Embryonic facial prominence (tissue), 1 donor: Measurements from ENCODE around the gene CACNA1C.

Source experiments
- DNase-seq: peaks from one replicate; pipeline ENCODE4 v3.0.0-alpha.2; 2016; ENCODE audit errors: extremely low spot score

The CACNA1C gene

DNA sequence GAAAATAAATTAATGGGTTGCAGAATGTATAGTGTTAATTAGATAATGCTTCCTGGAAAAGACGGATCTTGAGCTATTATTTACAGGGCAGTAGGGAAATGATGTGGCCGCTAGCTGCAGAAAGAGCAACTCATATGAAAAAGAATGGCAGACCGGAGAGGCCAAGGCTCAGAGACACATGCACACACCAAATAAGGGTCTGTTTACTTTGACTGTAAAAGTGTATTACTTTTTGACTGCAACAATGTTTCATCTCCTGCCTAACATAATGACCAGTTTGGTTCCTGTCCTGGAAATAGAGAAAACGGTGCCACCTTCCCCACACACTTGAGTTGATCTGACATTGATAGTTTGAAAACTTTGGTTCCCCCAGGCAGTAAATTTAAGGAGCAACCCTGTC, 290.9 kb downstream of the CACNA1C start:
- DNase-seq: no peak

DNA sequence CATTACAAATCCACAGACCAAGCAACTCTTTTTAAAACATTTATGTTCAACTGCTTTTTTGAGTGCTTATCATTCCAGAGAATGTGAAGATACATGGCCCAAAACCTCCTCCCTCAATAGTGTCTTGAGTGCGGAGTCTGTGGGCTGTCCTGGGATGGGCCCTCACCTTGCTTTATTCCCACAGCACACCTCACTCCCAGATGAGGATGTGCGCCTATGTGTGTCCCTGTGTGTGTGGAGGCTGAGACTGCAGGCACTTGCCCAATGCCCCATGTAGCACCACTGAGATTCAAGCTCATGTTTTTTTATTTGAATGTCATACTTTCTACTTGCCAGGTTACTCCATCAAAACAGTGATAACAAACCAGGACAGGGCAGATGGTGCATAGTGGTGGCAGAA, 291.7 kb downstream of the CACNA1C start:
- no peak for DNase-seq

DNA sequence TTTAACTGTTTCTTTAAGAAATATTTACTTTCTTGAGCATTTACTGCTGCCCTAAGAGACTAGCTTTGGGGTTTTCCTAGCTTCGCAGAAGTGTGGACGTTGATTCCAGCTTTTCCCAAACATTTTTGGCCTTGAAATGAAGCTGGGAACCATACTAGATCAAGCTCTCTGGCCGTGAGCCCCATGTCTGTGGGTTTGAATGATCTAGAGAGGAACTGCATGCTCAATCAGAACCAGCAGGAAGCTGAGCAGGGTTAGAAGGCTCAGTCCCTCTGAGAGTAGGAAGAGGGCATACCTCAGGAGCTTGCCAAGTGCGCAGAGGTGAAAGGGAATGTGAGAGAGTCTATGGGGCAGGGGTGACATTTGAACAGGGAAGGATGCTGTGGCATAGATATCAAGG, 292.1 kb downstream of the CACNA1C start:
- no peak for DNase-seq

DNA sequence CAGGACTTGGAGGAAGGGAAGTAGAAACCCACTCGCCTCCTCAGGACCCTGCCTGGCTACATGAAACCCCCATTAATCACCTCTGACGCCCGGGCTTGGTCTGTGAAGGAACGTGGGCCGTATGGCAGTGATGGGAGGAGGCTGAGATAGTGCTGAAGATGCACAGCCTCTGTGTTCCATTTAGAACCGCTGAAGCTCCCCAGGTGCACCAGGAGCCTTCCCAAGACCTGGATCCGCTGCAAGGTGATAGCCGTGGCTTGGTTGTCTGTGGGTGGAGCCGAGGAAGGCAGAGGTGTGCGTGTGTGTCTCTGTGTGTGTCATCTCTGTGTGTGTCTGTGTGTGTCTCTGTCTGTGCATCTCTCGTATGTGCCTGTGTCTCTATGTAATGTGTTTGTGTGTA, 293.1 kb downstream of the CACNA1C start:
- no peak for DNase-seq

DNA sequence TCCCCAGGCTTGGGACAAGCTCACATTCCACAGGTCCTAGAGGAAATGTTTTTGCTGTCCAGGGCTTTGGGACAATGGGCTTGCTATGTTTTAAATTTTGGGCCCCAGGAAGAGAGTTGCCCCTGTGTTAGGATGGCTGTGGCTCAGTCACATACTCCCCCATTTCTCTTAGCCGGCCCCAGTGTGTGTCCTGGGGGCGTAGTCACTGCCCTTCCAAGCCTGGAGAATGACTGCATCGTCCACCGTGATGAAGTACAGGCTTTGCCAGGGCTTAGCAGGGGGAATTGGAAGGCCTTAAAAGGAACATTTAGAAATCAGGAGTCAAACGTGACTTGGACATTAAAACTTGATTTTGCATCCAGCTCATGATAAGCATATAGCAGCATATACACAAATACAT, 293.6 kb downstream of the CACNA1C start:
- no peak for DNase-seq

DNA sequence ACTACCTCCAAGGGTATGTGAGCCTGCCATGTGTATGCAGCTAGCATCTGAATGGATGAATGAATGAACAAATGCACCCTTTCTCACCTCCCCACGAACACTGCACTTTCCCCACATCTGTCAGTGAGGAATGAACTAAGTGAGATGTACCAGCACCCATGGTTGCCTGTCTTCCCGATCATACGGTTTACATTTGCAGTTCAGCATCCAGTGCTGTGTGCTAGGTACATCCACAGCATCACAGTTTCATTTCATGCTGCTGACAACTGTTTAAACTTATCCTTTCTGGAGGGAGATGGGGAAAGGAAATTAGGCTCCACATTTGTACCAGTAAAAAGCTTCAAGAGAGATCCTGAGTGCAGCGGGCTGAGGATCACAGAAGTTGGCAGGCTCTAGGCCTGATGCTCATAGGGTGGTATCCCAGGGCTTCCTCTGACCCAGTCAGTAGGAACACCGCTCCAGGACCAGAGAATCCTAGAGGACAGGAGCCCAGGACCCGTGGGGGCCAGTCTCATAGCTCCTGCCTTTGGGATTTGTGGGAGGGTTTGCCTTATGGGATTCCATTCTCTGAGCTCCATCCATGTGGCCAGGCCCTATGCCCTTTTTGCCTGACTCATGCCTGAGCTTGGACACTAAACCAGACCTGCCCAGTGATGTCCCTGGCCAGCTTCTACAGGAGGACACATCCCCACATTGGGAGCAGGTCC, 294.5 kb downstream of the CACNA1C start:
- no peak for DNase-seq

DNA sequence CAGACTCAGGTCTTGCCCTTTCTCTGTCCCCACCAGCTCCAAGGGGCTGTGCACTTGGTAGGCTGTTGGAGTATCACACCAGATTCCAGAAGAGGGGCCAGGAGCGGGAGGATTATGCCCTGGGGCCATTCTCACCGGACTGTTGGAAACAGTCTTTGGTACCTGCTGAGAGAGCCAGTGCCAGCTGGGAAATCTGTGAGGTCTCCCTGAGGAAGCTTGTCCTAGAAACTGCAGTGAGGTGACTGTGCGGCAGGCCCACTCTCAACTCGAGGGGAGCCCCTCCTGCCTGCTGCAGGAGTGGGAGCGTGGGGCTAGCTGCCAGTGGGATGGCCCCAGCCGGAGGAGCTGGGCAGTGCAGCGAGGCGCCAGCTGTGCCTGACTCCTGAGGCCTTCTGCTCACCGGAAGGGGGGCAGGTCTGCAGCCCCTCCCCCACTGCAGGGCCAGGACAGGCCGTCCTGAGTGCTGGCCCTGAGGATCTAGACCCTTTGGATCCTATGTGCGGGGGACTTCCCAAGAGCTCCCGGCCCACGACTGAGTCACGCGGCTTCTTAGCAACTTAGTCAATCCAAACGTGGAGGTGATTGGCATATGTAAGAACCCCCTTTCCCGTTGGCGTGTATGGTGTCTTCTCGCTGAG, 295.2 kb downstream of the CACNA1C start:
- DNase-seq: no peak

DNA sequence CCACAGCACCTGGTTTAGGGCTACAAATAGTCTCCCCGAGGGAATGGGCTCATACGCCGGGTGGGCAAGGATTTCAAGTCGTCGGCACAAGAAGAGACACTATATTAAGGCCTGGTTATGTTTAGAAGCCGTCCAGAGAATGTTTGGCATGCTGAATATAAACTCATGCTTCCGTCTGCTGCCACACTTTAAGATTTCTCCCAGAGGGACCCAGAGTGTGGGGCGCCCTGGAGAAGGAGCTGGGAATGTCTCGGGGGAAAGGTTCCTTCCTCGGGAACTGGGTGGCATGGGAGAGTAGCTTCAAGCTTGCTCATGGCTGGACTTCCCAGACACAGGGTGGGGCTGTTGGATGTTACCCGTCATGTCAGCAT, 295.7 kb downstream of the CACNA1C start:
- DNase-seq: no peak

DNA sequence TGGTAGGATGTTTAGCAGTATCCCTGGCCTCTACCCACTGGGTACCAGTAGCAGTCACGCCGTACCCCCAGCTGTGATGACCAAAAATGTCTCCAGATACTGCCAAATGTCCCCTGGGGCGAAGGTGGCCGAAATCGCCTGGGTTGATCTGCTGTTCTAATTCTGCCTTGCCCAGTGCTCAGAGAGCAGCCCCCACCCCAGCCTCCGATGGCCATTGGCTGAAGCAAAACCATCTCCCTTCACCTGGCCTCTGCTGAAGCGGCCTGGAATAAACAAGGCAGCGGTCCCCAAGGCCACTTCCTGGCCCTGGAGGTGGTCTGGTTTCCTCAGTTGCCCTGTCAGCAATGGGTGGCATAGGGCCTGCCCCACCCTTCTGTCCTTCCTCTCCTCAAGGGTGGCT, 298.4 kb downstream of the CACNA1C start:
- no peak for DNase-seq

DNA sequence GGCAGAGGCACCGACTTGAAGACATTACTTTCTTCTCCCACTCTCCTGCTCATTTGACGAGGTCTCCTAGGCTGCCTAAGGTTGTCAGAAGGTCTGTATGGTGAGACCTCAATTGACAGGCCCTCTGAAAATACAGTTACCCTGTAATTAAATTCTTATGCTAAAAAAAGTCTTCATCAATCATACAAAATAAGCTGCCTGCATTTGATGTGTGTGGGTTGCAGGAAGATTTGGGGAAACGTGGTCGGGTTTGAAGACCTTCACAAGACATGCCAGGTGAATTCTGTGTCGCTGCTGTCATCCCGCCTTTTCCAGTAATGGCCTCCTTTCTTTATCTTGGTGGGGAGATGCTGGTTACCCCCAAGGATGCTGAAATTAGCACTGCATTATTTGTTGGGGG, 299.4 kb downstream of the CACNA1C start:
- DNase-seq: no peak

DNA sequence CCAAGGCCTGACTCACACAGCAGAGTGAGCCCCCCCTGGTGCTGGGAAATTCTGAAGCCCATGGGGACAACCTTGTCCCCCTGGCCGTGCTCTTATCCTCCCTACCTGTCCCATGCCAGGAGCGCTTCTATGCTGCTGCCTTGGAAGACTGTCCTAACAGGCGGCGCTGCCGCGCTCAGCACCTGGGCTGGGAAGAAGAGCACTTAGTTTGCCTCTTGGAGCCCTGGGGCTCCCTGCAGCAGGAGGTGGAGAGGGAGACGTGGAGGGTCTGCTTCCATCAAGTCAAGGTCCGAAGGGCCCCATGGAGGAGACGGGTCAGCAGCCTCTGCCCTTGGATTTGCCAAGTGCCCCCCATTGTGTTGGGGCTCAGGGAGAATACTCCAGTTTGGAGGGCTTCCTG, 300.5 kb downstream of the CACNA1C start:
- no peak for DNase-seq

DNA sequence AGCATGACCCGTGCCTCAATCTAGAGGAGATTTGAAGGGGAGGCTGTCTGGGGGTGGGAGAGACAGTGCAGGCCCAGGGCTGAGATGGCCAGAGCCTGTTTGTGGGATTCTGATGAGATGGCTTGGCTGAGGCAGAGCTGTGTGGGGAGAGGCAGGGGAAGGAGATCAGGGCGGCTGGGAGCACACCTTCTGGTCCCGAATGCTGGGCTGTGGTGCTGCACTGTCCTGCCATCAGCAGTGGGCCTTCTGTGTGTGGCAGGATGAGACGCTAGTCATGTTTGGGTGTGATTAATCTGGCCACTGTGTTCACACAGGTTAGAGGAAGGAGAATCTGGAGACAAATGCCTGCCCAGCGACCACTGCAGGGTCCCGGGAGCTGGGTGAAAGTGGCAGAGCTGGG, 300.9 kb downstream of the CACNA1C start:
- DNase-seq: no peak

DNA sequence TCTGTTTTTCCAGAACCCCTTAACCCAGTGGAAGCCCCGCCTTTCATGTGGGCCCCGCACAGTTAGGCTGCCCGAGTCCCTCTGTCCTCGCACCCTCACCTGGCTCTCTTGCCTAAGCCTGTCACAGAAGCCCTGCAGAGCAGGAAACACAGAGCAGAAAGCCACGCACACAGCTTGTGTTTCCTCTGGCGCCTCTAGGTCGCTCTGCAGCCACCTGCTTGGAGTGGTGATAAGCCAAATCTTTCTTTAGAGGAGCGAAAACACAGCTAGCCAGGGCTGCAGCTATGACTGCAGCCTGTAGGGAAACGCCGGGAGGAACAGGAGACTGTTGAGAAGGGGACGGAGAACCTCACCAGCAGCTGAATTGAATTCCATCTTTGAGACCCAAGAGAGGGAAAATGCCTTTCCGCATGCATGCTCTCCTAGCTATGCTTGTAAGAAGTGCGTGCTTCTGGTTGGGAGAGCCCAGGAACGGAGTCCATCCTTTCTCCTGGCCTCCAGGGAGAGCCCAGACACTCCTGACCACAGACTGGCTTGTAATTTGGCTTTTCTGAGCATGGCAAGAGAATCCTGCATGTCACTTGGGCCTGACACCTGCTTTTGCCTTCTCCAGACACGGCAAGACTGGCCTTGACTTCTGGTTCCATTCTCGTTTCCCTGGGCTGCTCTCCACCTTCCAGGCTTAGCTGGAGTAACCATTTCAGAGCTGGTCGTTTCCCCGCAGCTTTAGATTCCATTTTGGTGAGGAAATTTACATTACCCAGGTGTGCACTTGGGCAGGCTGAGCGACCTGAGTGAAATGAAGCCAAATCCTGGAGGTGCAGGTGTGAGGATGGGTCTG, 301.6 kb downstream of the CACNA1C start:
- DNase-seq: no peak

DNA sequence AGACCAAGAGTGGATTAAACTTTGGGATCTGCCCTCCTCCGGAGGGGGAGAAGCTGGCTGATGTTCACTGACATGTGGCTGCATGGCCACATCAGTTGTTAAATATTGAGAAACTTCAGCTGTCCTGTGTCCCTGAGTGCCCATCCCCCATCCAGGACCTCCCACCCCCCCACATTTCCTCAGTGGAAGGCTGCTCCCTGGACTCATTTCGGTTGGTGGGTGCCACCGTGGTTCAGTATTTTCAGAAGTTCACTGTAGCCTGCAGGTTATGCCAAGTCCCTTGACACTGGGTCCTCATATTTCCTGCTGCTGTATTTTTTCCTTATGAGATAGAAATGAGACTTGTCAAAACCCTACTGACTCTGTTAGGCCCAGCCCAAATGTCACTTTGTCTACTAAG, 302.4 kb downstream of the CACNA1C start:
- no peak for DNase-seq

DNA sequence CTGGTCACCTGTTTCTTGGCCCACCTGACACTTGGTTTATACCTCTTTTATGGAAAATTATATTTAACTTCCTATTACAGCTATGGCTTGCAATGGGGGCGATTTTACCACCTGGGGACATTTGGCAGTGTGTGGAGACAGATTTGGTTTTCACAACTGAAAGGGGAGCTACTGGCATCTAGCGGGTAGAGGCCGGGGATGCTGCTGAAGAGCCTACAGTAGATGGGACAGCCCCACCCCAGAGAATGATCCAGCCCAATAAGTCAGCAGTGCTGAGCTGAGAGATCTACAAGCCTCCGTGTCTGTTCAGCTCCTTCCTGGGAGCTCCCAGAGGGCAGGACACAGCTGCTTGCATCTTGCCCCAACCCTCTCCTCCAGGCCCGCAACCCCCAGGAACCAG, 302.8 kb downstream of the CACNA1C start:
- DNase-seq: no peak

DNA sequence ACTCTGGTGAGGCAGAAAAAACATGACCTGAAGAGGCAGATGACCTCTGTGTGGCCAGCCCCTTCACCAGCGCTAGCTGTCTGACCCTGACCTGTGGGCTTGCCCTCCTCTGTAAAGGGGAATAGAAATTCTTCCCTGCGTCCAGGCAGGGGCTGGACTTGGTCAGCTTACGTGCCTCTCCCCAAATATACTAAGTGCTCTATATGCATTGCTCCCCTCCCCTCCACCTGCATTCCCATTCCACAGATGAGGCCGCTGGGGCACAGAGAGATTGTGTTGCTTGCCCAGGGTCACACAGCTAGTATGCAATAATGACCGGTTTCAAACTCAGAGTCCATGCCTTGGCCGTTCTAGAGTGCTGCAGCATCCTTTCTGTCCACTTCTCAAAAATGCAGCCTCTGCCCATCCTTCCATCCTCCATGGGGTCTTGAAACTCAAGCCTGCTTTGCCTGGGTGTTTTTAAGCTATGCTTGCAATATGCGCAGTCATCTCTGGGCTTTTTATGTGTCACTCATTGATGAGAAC, 303.9 kb downstream of the CACNA1C start:
- DNase-seq: no peak

DNA sequence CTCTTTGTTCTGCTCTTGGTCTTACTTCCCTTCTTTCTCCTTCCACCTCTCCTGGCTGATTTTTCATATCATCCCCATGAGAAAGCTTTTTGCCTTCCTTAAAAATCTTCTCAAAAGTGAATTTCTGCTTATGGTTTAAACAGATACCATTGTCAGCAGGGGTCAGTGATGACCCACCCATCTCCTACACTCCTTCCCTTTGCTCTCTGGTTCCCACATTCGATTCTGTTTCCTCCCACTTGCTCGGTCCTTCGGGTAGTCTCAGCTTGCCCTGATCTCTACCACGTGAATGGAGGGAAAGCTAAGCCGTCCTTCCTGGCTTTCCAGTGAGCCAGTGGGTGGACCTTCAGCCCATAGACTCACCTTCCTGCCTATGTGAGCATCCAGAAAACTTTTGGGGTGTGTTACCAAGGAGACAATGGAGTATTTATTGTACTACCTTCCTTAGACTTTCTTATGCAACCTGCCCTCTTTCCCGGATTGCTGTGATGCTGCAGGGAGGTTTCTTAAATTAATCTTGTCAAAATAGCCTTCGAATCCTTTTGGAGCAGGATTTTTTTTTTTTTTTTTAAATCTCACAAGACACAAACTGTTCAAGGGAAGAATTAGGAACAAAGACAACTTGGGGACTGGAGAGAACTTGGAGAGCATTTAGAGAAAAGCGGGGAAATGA, 306.3 kb downstream of the CACNA1C start:
- no peak for DNase-seq

DNA sequence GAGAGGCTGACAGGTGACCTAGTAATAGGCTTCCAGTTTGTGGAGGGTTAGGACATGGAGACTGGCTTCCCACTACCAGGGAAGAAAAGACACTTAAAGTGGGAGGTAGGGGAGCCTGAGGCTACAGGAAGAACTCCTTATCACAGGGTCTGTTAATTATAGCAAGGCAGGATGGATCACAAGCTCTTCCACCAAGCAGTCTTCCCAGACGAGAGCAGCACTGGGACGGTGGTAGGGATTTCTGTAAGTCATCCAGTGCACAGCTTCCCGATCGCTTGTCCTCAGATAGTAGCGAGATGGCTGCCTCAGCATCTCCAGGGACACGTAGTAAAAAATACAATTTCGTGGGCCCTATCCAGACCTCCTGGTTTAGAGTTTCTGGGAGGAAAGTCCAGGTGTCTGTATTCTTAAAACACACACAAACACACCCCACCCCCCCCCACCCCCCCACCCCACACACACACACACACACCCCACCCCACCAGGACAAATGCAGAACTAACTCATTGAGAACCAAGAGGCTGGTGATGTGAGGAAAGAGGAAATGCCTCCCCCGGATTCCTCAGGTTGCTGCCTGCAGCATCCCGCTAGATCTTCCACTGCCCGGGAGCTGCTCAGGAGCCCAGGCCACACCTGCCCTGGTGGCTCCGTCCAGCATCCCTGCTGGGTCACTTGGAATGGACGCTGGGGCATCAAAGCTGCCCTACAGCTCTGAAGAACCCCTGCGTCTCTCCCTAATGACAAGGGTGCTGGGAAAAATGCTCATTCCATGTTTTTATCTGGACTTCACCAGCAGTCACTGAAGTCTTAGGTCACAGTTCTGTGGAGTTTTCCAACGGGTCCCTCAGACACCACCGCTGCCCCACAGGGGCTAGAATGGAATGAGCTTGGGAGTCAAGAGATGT, 307.2 kb downstream of the CACNA1C start:
- DNase-seq: no peak

DNA sequence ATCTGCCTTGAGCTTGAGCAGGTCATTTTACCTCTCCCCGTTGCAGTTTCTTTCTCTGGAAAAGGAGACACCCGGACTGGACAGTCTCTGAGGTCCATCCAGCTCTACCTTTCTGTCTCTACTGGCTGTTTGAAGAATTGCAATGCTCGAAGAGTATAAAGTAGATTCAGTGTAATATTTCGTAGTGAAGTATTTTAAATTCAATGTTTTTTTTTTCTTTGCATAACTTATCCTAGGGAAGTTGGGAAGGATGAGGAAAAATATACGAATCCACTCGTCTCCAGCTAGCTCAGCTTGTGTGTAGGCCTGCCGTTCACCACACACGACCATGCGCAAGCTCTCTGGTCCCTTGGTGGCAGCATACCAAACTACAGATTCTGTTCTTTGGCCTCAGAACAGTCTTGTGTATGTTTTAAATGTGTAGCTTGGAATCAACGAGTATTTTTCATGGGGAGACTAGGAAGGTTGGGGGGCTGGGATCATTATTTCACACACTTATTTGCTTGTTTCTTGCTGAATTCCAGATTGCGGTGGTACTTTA, 307.9 kb downstream of the CACNA1C start:
- DNase-seq: no peak

DNA sequence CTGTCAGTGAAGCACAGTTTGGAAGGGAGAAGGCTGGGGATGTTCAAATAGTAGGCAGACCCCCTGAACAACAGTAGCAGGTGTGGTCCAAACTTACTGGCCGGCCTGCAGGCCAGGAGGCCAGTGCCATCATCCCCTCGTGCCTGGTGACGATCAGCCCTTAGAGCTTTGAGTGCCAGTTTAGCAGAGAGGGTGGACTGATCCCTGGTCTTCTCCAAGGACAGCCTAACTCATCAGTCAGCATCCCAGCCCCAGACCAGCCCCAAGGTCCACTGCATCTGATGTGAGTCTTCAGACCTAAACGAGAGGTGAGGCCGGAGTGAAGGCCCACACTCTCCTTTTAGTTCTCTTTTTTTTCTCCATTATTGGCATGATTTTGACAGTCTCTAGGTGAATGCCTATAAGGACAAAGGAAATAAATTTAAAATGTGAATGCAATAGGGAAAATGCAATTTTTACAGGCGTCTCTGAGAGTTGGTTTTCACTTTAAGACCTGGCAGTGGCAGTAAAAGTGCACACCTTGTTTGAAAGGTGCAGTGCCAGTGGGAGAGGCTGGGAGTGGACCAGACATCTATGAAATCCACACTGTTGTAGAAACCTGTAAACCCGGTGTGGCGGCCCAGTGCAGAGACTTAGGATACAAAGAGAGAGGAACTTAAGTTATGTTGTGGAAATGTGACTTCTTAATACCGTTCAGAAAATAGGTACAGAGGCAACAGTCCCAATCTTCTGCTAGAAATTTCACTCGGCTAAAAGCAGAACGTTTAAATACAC, 311.2 kb downstream of the CACNA1C start:
- DNase-seq: no peak
